DMS114 treated with DMSO at 0.1 percent for 48 hours (cell line): Measurements from ENCODE around the gene ADAM15.
A peak's percentile ranks its signal among the peaks of the same experiment; 100 is the strongest.

Experiments used
- DNase-seq: peaks from one replicate; lab custom pipeline; 2025; ENCODE audit not compliant: unreplicated experiment; lab: John Stamatoyannopoulos, UW

Gene ADAM15

DNA sequence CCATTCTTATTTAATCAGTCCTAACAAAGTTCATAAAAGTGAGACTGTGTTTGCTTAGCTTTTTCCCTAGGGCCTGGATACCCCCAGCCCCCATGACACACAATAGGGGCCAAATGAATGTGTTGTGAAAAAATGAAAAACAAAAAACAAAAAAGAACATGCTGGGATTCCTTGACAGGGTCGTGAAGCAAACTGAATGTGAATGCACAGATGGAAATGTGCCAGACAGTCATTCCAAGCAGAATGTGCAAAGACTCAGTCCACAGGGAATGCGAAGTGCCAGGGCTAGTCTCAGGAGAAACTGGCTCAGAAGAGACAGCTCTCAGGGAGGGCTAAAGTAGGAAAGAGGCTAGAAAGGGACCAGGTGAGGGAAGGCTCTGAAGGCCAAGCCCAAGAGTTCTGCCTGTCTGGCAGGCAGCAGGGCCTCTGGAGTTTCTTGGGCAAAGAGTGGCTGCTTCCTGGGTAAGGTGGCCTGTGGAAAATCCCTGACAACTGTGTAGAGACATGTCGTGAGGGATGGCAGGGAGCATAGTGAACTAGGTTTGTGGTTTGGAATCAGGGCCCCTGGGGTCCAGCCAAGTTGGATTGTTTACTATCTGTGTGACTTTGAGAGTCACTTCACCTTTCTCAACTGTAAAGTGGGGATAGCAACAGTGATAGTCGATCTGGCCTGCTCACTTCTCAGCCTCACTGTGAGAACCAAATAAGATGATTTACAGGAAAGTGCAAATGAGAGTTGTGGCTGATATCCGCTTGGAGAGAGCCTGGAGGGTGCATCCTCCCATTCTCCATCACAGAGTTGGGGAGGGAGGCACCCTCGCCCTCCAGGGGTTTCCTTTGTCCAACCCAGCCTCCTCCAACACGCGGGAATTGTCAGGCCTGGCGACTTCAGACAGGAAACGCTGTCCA lies 1.2 kb upstream of the ADAM15 start:
- DNase-seq = no peak

DNA sequence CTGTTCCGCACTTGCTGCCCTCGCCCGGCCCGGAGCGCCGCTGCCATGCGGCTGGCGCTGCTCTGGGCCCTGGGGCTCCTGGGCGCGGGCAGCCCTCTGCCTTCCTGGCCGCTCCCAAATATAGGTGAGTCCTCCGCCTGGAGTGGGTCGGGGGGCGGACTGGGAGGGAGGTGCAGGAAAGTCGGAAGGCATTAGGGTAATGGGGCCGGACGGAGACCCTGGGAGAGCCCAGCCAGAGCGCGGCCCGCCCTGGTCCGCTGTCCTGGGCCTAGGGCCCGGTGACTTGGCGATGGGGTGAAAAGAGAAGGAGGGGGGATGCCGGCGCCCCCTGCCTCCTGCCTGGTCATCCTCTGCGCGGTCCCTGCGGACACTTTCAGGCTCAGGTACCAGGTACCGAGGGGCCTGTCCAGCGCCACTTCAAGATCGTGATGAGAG lies 243 bp downstream of the ADAM15 start:
- DNase-seq = no peak

DNA sequence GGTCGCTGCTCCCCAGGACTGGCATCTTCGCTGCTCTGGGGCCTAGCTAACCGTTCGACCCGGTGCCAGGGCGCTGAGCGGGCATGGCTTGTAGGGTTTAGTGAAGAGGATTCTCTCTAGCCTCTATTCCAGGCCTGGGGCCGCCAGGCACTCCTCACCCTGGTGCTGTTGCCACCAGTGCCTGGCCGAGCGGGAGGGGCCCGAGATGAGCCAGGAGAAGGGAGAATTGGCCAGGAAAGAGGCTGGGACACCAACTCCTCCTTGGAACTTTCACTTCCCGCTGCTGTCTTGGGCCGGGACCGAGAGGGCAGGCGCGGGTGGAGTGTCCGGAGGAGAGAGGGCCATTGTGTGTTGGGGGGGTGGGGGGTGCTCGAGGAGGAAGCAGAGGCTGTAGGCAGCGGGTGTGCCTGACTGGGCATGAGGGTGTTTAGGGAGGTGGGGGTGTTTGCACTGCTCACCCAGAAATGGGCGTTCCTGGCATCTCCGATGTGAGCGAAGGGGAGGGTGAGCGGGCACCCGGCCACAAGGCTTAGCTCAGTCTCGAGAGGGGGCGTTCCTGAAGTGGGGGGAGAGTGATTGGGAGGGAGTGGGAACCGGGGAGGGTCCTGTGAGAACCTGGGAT lies 772 bp downstream of the ADAM15 start:
- no peak for DNase-seq

DNA sequence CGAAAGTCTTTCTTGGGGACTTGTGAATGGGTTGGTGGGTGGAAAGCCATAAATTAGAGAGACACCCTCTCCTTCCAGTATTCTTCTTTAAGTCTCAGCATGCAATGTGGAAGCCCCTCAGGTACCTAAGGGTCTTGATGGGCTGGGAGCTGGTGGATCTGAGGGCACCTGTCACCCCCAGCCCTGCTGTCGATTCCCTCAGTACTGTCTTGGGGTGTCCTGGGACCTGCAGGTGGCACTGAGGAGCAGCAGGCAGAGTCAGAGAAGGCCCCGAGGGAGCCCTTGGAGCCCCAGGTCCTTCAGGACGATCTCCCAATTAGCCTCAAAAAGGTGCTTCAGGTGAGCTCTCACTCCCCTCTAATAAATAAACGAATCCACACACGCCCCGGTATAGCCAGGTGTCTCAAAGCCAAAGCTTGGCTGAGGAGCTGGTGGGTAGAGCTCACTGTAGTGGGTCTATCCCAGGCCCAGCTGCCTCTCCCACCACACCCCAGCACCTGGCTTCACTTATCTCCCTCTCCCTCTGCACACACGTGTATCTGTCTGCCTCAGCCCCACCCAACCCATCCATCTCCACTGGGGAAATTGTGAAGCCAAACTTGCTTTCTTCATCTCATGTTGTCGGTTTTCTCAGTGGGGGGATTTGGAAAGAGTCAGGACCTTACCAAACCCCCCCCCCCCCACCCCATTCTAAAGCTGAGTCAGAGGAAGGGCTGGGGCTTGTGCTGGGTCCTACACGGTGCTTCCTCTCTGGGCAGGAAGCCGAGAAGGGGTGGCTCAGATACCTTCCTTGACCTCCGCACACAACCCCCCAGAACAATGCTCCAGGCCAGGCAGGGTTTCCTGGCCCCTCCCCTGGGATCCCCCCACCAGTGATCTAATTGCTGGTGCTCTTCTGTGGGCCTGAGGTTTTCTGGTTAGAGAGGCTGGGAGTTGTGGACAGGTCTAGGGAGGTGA lies 1.6 kb downstream of the ADAM15 start:
- no peak for DNase-seq

DNA sequence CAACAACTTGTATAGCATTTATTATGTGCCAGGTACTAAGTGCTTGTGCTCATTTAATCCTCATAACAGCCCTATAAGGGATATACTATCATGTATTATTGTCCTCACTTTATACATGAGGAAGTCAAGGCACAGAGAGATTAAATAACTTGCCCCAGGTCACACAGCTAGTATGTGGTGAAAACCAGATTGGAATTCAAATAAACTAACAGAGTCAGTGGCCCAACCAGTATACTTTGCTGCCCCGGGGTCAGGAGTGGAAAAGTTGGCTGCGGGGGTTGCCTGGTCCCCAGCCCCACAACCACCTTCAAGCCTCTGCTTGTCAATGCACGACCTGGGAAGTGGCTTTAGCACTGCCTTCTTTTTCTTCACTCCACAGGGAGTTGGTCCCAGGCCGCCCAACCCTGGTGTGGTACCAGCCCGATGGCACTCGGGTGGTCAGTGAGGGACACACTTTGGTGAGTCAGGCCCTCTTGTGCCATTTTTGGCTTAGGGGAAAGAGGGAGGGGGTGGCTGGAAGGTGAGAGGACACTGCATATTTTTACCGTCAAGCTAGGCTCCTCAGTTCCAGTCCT lies 2.5 kb downstream of the ADAM15 start:
- DNase-seq = no peak

DNA sequence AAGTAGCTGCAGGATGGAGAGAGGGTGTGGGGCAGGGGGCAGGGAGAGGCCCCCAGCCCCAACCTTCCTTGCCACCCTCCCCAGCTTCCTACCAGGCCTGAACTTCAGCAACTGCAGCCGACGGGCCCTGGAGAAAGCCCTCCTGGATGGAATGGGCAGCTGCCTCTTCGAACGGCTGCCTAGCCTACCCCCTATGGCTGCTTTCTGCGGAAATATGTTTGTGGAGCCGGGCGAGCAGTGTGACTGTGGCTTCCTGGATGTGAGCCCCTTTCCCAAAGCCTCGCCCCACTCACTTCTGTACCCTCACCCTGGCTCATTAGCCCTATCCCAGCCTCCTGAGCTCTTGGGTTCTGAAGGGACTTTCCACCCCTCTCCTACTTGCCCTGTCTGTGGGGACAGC lies 6.0 kb downstream of the ADAM15 start:
- DNase-seq = no peak

DNA sequence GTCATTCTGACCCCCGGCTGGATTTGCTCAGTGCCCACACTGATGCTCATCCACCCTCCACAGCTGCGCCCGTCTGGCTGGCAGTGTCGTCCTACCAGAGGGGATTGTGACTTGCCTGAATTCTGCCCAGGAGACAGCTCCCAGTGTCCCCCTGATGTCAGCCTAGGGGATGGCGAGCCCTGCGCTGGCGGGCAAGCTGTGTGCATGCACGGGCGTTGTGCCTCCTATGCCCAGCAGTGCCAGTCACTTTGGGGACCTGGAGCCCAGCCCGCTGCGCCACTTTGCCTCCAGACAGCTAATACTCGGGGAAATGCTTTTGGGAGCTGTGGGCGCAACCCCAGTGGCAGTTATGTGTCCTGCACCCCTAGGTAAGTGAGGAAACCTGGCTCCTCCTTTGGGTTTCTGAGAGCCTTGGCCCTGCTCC lies 6.7 kb downstream of the ADAM15 start:
- no peak for DNase-seq

DNA sequence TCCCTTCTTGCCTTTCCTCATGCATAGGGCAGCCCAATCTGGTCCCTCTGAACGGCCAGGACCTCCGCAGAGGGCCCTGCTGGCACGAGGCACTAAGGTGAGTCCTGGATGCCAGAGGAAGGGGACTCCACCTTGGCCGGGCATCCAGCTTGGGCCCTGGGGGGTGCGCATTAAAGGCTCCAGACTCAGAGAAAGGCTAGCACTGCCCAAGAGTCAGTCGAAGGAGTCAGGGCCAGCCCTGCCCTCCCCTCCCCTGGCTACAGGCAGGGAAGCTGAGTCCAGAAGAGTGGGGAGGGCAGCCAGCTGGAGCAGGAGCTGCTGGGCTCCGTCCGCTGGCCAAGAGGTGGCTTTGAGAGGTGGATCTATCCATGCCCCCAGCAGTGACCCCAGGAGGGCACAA lies 9.6 kb downstream of the ADAM15 start:
- DNase-seq = no peak

DNA sequence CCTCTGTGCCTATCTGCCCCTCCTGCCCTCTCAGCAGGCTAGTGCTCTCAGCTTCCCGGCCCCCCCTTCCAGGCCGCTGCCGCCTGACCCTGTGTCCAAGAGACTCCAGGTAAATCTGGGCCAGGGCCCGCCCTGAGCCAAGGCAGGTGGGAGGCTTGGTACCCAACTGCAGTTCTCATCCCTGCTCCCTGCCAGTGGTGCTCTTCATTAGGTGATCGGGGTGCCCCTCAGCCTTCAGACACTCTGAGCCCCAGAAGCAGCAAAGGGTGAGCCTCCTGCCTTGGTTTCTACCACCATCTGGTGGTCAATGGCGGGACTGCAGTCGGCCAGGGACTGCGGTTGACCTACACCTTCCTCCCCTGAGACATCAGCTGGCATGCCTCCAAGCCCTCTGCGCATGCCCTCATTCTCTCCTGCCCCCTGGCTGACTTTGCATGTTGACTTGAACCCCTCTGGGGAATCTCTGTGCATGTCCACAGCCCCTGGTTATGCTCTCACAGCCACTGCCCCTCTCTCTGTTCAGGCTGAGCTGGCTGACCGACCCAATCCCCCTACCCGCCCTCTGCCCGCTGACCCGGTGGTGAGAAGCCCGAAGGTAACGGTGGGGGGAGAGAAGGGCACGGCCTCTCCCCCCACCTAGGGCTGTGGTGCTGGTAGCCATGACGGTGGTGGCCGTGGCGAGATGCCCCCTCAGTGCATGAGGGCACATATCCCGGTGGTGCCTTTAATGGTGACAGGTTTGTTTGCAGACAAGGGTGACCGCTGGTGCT lies 10.4 kb downstream of the ADAM15 start:
- peak; percentile 59 for DNase-seq

DNA sequence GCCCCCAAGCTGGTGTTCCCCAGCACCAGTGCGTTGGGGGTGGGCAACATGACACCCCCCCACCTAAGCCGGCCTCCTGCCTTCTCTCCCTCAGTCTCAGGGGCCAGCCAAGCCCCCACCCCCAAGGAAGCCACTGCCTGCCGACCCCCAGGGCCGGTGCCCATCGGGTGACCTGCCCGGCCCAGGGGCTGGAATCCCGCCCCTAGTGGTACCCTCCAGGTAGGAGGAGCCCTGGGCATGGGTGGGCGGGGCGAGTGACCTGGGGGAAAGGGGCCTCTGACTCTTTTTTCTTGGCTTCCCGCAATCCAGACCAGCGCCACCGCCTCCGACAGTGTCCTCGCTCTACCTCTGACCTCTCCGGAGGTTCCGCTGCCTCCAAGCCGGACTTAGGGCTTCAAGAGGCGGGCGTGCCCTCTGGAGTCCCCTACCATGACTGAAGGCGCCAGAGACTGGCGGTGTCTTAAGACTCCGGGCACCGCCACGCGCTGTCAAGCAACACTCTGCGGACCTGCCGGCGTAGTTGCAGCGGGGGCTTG lies 11.1 kb downstream of the ADAM15 start:
- DNase-seq = no peak

DNA sequence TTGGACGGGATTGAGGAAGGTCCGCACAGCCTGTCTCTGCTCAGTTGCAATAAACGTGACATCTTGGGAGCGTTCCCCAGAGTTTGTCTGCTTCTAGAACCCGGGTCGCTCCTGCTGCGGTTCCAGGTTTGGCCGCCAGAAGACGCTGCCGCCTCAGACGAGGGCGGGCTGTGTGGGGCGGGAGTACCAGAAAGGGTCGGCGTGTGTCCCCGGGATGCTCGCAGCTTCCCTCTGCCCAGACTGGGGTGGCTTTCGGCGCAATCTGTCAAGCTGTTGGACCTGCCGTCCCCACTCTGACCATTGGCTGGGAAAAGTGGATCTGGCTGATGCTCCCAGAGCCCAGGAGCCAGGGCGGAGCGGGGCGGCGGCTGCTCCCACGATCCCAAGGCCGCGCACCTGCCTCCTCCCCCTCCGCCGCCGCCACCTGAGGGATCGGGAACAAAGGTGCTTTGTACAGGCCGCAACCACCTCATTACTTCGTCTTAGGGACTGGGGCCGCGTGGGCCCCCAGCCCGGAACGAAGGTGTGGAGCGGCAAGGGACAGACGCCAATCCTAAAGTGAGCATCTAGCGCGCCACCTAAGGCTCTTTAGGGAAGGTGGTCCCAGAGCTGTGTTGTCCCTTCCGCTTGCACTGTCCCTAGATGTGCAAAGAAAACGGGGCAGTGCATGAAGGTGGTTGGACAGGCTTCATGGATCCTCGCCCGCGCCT lies 11.7 kb downstream of the ADAM15 start:
- DNase-seq = peak; percentile 75

DNA sequence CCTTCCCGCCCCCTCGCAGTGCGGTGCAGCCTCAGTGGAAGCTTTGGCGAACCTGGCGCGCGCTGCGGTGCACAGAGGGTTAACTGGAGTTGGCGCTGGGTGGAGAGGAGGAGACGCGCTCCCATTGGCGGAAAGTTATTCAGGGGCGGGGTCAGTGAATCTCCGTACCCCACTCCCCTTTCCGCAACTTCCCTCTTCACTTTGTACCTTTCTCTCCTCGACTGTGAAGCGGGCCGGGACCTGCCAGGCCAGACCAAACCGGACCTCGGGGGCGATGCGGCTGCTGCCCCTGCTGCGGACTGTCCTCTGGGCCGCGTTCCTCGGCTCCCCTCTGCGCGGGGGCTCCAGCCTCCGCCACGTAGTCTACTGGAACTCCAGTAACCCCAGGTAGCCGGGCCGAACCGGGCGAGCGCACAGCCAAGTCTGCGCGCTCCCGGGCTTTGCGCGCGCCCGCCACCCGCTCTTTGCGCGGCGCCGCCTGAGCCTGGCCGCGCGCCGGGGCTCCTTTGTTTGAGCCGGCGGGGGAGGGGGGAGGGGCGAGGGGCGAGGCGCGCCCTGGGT lies 12.5 kb downstream of the ADAM15 start, which contains the start of gene EFNA4:
TSS of gene EFNA4 (plus strand) at position 191 of the 561 bp plus-strand sequence. CDS start at position 275, 84 bp downstream.
- peak; percentile 93 for DNase-seq

DNA sequence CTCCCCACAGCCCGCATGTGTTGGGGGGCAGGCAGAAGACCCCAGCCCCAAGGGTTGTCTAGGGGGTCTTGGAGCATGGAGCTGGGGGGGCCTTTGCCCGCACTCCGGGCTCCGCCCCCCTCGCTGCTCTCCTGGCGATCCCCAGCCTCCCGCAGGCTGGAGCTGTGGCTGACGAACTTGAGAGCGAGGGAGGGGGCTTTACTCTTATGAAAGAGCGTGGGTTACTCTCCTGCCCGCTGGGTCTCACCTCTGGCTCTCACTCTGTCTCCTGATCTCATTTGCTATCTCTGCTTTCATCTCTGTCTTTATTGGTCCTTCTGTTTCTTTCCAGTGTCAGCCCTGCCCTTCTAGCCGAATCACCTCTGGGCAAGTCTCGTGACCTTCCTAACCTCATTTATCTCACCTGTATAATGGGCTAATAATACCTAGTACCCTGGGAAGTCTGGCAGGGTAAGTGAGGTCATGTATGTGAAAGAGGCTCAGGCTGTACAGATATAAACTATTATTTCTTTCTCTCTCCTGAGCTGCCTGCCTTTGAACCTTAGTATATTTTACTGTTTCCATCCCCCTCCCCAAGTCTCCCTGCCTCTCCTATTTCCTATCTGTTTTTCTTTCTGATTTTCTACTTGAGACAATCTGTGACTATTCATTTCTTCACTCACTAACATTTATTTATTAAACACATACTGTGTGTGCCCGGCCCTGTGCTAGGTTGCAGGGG lies 13.2 kb downstream of the ADAM15 start:
- peak; percentile 56 for DNase-seq

DNA sequence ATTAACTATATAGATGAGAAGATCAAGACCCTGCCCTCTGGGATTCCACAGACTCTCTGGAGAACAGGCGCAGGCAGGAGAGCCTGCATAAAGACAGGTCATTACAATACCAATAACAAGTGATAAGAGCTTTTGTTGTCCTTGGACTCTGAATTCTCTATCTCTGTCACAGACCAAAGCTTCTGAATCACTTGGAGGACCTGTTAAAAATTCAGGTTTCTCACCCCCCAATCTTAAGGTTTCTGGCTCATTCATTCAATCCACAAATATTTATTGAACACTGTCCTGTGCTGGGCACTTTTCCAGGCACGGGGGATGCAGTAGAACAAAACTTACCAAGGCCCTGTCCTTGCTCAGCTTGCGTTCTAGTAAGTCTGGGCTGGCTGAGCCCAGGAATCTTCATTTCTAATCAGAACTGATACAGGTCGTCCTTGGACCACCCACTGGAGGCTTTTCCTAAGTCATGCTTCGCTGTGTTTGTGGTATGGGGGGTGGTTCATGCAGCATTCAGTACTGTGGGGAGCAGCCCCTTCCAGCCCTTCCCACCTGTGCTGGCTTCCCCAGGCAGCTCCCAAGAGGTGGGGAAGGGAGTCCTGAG lies 13.8 kb downstream of the ADAM15 start:
- no peak for DNase-seq

DNA sequence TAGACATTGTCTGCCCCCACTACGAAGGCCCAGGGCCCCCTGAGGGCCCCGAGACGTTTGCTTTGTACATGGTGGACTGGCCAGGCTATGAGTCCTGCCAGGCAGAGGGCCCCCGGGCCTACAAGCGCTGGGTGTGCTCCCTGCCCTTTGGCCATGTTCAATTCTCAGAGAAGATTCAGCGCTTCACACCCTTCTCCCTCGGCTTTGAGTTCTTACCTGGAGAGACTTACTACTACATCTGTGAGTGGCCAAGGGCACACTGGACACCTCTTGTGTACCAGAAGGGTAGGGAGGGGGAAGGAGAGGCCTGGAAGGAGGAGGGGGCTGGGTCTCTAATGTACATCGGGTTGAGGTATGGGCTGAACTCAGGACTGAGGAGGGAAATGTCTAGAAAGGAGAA lies 15.7 kb downstream of the ADAM15 start:
- DNase-seq = no peak

DNA sequence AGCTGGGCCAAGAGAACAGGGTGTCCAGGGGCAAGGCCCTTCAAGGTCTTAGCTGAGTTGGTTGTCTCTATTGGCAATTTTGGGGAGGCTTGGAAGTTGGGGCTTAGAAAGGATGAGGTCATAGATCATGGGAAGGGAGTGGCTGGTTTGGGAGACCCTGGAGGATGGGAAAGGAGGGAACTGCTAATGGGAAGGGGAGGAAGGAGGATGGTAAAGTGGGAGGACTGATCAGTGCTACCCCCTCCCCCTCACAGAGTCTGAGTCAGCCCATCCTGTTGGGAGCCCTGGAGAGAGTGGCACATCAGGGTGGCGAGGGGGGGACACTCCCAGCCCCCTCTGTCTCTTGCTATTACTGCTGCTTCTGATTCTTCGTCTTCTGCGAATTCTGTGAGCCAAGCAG lies 17.5 kb downstream of the ADAM15 start:
- DNase-seq = no peak

DNA sequence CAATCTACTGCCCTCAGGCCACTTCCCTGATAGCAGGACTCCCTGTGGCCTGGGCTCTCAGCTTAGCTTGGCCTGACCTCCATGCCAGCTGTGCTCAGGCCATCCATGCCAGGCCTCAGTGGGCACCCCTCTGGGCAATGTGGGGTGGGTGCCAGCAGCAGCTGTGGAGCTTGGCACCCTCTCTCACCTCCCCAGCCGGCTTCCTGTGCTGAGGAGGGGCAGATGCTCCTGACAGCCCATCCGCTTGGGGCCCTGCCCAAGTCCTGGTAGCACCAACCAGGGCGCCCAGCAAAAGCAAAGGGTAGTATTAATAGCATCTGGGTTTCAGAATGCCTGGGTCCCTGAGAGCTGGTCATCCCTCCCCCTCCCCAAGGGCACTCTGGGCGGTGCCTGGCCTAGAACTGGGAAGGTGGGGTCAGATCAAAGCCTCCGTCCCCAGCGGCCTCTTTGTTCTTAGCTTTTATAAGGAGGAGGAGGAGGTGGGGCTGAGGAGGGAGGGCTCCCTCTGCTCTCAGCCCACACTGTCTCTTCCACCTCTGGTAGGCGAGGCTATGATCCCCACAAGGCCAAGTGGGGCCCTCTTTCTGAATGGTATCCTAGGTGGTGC lies 18.5 kb downstream of the ADAM15 start:
- no peak for DNase-seq
